HUES6 (cell line): ENCODE measurements around the gene DCBLD1.
"Not testable (repeated sequence)": the region's sequence is repeated elsewhere in the genome, so short reads cannot be mapped to it uniquely, and the experiment has no call there.

Experiments
- H3K27ac ChIP-seq: 2 replicates; pipeline ENCODE4 v1.7.0; 2013; ENCODE audit warnings: low read depth, mild to moderate bottlenecking, low read length, inconsistent platforms
- H3K27me3 ChIP-seq: 2 replicates; pipeline ENCODE4 v1.6.1; 2013; ENCODE audit warnings: low read length; ENCODE audit not compliant: control insufficient read depth, insufficient read depth
- H3K36me3 ChIP-seq: 2 replicates; pipeline ENCODE4 v1.6.1; 2013; ENCODE audit warnings: low read length; ENCODE audit not compliant: control insufficient read depth, insufficient read depth
- H3K4me1 ChIP-seq: 2 replicates; pipeline ENCODE4 v1.6.1; 2013; ENCODE audit warnings: low read length; ENCODE audit not compliant: control insufficient read depth, insufficient read depth
- H3K4me3 ChIP-seq: 2 replicates; pipeline ENCODE4 v1.5.1; 2013; ENCODE audit warnings: low read depth, low read length
- H3K9ac ChIP-seq: one replicate; pipeline ENCODE4 v1.6.1; 2013; ENCODE audit warnings: mild to moderate bottlenecking, low read length
- H3K9me3 ChIP-seq: 2 replicates; pipeline ENCODE4 v1.6.1; 2013; ENCODE audit warnings: low read depth, low read length; ENCODE audit not compliant: control insufficient read depth, insufficient read depth

Gene DCBLD1

GRCh38 chr6:117456250-117456649, 26.2 kb upstream of the DCBLD1 start:
- H3K9me3 ChIP-seq, result no peaks in the 10 kb centered on the region
- H3K36me3 ChIP-seq, result no peaks in the 10 kb centered on the region
- H3K4me1 ChIP-seq, result peaks cover 7% of the 10 kb centered on the region; the same call in 1 of the 2 replicates
- H3K4me3 ChIP-seq, result no peak overlapping the region
- no peak overlapping the region for H3K27ac ChIP-seq
- H3K27me3 ChIP-seq, result no peaks in the 10 kb centered on the region
- no peak overlapping the region for H3K9ac ChIP-seq

GRCh38 chr6:117456998-117457397, 25.5 kb upstream of the DCBLD1 start:
- H3K4me3 ChIP-seq, result no peak overlapping the region
- H3K27me3 ChIP-seq, result no peaks in the 10 kb centered on the region
- no peaks in the 10 kb centered on the region for H3K4me1 ChIP-seq
- no peaks in the 10 kb centered on the region for H3K9me3 ChIP-seq
- no peak overlapping the region for H3K27ac ChIP-seq
- no peak overlapping the region for H3K9ac ChIP-seq
- H3K36me3 ChIP-seq, result no peaks in the 10 kb centered on the region

- Histone ChIP-seq H3K9ac (no peak overlapping the region), H3K9me3 (no peaks in the 10 kb centered on the region)
Measured at GRCh38 chr6:117459204-117459944, 23.1 kb upstream of the DCBLD1 start.

GRCh38 chr6:117463762-117464665, 18.5 kb upstream of the DCBLD1 start:
- Histone ChIP-seq H3K4me1 (no peaks in the 10 kb centered on the region), H3K27ac (no peak overlapping the region), H3K9ac (no peak overlapping the region), H3K9me3 (no peaks in the 10 kb centered on the region), H3K27me3 (no peaks in the 10 kb centered on the region), H3K4me3 (no peak overlapping the region), H3K36me3 (no peaks in the 10 kb centered on the region)

More at GRCh38 chr6:117459204-117459944, 23.1 kb upstream of the DCBLD1 start:
- no peak overlapping the region for H3K4me3 ChIP-seq
- H3K4me1 ChIP-seq, result no peaks in the 10 kb centered on the region
- H3K27ac ChIP-seq, result no peak overlapping the region
- H3K36me3 ChIP-seq, result no peaks in the 10 kb centered on the region
- no peaks in the 10 kb centered on the region for H3K27me3 ChIP-seq

GRCh38 chr6:117464700-117465099, 17.8 kb upstream of the DCBLD1 start:
- H3K27me3 ChIP-seq, result no peaks in the 10 kb centered on the region
- H3K9ac ChIP-seq, result no peak overlapping the region
- H3K27ac ChIP-seq, result no peak overlapping the region
- no peak overlapping the region for H3K4me3 ChIP-seq
- H3K9me3 ChIP-seq, result no peaks in the 10 kb centered on the region
- no peaks in the 10 kb centered on the region for H3K4me1 ChIP-seq
- H3K36me3 ChIP-seq, result no peaks in the 10 kb centered on the region

- no peak overlapping the region for H3K4me3 ChIP-seq
- H3K9me3 ChIP-seq, result no peaks in the 10 kb centered on the region
- H3K9ac ChIP-seq, result no peak overlapping the region
- no peaks in the 10 kb centered on the region for H3K4me1 ChIP-seq
- H3K27me3 ChIP-seq, result no peaks in the 10 kb centered on the region
- no peaks in the 10 kb centered on the region for H3K36me3 ChIP-seq
- no peak overlapping the region for H3K27ac ChIP-seq
Measured at GRCh38 chr6:117465691-117466090, 16.8 kb upstream of the DCBLD1 start.

- Histone ChIP-seq H3K4me3 (no peak overlapping the region), H3K9ac (no peak overlapping the region), H3K9me3 (no peaks in the 10 kb centered on the region), H3K27ac (no peak overlapping the region), H3K4me1 (no peaks in the 10 kb centered on the region), H3K27me3 (no peaks in the 10 kb centered on the region), H3K36me3 (no peaks in the 10 kb centered on the region)
Measured at GRCh38 chr6:117467876-117468275, 14.6 kb upstream of the DCBLD1 start.

GRCh38 chr6:117468527-117468926, 13.9 kb upstream of the DCBLD1 start:
- H3K27me3 ChIP-seq, H3K36me3 ChIP-seq, H3K4me1 ChIP-seq, H3K9me3 ChIP-seq, H3K27ac ChIP-seq, H3K4me3 ChIP-seq, H3K9ac ChIP-seq: not testable (repeated sequence)

- no peak overlapping the region for H3K9ac ChIP-seq
- H3K27me3 ChIP-seq, result no peaks in the 10 kb centered on the region
- no peak overlapping the region for H3K4me3 ChIP-seq
- H3K9me3 ChIP-seq, result no peaks in the 10 kb centered on the region
- H3K27ac ChIP-seq, result no peak overlapping the region
- no peaks in the 10 kb centered on the region for H3K36me3 ChIP-seq
- no peaks in the 10 kb centered on the region for H3K4me1 ChIP-seq
Measured at GRCh38 chr6:117469356-117469755, 13.1 kb upstream of the DCBLD1 start.

GRCh38 chr6:117469791-117470190, 12.7 kb upstream of the DCBLD1 start:
- no peak overlapping the region for H3K4me3 ChIP-seq

GRCh38 chr6:117472667-117473066, 9.8 kb upstream of the DCBLD1 start:
- Histone ChIP-seq H3K9me3 (no peaks in the 10 kb centered on the region), H3K36me3 (no peaks in the 10 kb centered on the region), H3K9ac (no peak overlapping the region), H3K4me3 (no peak overlapping the region), H3K27ac (no peak overlapping the region), H3K4me1 (peaks cover 5% of the 10 kb centered on the region), H3K27me3 (no peaks in the 10 kb centered on the region)

More at GRCh38 chr6:117469791-117470190, 12.7 kb upstream of the DCBLD1 start:
- Histone ChIP-seq H3K4me1 (no peaks in the 10 kb centered on the region), H3K9ac (no peak overlapping the region), H3K9me3 (no peaks in the 10 kb centered on the region), H3K27me3 (no peaks in the 10 kb centered on the region), H3K27ac (no peak overlapping the region), H3K36me3 (no peaks in the 10 kb centered on the region)
